GM21360 (cell line): Measurements from ENCODE around the gene LPGAT1.
"Not testable (repeated sequence)": the region's sequence is repeated elsewhere in the genome, so short reads cannot be mapped to it uniquely, and the experiment has no call there.

ENCODE experiments used
- ATAC-seq: cut with Tn5 transposase; IDR thresholded peaks from one replicate; pipeline ENCODE4 v1.9.1; 2021; ENCODE audit warnings: mild to moderate bottlenecking, moderate library complexity; ENCODE audit not compliant: unreplicated experiment

Gene LPGAT1

GRCh38 chr1:211737115-211738035 is 93.2 kb downstream of the LPGAT1 start:
- ATAC-seq: no peak

GRCh38 chr1:211736351-211736915 is 94.1 kb downstream of the LPGAT1 start:
- ATAC-seq: no peak

GRCh38 chr1:211735208-211736170 is 95.1 kb downstream of the LPGAT1 start:
- no peak for ATAC-seq

DNA sequence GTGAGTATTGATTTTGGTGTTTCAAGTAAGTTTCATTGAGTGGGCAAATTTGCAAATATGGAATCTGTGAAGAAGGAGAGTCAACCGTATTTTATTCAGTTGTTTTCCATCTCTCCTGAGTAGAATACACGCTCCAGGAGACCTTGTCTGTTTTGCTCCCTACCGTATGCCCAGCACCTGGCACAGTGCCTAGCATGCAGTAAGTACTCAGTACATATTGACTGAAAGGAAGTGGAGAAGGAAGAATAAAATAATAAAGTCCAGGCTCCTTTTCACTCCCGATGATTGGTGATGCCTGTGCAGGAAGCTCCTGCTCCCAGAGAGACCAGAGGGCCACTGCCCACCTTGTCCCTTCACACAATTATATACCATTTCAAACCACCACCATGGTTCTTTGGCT is 95.8 kb downstream of the LPGAT1 start:
- ATAC-seq: no peak

DNA sequence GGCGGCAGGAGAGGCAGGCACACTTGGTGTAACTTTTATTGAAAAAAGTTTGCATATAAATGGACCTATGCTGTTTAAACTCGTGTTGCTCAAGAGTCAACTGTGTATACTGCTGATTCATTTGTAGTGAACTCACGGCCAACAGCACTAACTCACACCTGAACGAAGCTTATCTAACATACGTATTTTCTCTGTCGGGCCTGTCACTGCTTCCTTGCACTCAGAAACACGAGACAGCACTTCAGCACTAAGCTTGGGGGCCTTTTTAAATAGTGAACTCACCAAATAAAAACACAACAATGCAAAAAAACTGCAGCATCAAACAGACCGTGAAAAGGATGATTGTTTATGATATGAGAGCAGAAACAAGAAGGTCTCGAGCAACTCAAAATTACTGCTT is 96.2 kb downstream of the LPGAT1 start:
- no peak for ATAC-seq

- peak; percentile 84 for ATAC-seq
Measured at GRCh38 chr1:211732293-211732980, 98.1 kb downstream of the LPGAT1 start.

- no peak for ATAC-seq
Measured at GRCh38 chr1:211731456-211732292, 98.9 kb downstream of the LPGAT1 start.

GRCh38 chr1:211730347-211730746 is 100.2 kb downstream of the LPGAT1 start:
- ATAC-seq: no peak

DNA sequence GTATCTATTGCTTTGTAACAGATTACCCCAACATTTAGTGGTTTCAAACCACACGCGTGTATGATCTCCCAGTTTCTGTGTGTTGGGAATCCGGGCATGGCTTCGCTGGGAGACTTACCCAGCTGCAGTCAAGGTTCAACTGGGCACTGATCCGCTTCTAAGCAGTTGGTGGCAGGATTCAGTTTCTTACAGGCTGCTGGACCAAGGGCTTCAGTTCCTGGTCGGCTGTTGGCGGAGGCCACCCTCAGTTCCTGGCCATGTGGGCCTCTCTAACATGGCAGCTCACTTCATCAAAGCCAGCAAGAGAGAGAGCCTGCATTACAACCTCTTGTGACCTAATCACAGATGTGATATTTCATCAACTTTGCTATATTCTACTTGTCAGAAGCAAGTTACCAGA is 101.3 kb downstream of the LPGAT1 start:
- no peak for ATAC-seq

DNA sequence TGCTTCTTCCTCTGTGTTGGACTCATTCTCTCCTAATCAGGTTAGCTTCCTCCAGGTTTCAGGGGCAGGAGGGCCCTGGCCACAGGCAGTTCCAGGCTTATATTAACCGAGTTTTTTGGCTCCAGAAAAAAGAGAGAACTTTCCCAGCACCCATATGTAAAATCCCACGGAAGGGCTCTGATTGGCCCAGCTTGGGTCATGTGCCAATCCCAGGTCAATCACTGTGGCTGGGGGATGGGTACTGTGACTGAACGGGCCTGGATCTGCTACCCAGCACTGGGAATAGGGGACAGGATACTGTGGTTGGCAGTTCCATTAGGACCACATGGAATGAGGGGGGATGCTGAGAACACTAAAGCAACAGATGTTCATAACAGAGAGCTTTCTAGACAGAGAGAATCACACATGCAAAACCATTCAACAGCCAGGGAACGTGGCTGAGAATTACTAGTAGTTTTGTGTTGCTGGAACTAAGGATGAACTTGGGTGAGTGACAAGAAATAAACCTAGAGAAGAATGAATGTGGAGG is 104.0 kb downstream of the LPGAT1 start:
- no peak for ATAC-seq

DNA sequence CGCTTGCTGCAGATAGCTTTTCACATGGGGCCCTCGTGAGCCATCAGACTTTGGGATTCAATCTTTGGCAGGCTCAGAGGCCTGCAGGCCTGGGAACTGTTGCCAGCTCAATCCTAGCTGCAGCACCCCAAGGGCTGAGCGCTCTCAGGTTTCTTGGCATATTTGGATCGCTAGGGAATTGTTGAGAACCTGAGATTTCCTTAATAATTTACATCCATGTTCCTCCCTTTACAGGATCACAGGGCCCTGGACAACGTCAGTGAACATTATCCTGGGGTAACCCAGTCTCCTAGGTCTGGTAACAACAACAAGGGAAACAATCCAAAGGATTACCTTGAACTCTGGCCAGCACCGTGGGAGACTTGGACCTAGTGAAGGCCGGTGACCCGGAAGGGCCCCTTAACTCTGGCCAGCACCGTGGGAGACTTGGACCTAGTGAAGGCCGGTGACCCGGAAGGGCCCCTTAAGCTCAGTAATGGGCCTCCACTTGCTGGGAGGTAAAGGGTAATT is 105.8 kb downstream of the LPGAT1 start:
- ATAC-seq: no peak

GRCh38 chr1:211723273-211723672 is 107.3 kb downstream of the LPGAT1 start:
- ATAC-seq: no peak

DNA sequence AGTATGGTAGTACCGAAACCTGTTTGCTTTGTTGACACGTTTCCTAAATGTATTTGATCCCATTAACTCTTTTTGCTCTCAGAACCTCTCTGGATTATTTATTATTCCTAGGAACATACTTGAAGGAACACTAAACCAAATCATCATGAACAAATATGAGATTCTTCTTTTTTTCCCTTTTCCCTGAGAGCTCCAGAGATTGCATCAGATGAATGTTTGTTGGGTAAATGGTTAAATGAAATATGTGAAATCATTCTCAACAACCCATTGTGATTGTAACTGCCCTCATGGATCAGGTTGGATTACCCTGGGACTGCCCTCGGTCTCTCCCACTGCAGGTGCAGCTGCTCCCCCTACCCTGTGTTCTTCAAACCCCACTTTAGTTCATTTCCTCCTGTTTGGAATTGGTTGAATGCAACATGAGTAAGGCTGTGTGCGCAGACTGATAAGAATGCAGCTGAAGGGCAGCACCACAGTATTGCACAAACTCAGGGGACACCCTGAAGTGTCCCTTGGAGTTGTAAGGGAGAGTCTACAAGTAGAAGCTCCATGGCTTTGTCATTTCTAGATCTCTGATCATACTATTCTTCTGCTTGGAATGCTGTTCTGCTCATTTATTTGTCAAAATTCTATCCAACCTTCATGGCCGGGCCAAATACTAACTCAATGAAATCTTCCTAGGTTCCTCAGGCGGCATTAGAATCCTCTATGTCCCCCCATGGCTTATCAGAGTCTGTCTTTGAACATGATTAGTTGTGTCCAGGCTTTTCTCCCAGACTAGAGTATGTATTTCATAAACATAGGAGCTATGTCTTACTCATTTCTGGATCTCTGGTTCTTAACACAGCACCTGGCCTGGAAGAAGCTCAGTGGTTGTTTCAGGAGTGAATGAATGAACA is 108.0 kb downstream of the LPGAT1 start:
- no peak for ATAC-seq

DNA sequence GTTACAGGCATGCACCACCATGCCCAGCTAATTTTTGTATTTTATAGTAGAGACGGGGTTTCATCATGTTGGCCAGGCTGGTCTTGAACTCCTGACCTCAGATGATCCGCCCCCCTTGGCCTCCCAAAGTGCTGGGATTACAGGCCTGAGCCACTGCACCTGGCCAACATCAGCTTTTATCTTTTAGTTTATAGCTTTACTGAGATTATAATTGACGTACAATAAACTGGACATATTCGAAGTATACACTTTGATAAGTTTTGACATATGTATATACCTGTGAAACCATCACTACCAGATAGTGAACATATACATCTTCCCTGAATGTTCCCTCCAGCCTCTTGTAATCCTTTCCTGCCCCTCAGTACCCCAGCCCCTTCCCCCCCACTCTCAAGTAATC is 114.0 kb downstream of the LPGAT1 start:
- not testable (repeated sequence) for ATAC-seq

DNA sequence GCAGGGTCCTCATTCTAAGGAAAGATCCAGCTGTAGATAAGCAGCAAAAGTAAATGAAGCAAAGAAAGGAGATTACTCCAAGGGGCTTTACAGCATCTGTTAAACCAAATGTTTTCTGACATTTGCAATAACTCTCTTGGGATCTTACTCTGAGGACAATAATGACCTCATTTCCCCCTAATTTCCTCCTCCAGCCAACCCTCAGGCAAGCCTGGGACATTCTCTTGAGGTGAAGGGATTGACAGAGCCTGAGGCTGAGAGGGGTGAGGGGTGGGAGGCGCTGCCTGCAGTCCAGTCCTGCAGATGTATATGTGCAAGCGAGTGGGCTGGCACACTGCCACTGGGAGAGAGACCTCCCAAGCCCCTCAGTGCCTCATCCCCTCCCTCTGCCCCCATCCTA is 114.6 kb downstream of the LPGAT1 start:
- no peak for ATAC-seq

DNA sequence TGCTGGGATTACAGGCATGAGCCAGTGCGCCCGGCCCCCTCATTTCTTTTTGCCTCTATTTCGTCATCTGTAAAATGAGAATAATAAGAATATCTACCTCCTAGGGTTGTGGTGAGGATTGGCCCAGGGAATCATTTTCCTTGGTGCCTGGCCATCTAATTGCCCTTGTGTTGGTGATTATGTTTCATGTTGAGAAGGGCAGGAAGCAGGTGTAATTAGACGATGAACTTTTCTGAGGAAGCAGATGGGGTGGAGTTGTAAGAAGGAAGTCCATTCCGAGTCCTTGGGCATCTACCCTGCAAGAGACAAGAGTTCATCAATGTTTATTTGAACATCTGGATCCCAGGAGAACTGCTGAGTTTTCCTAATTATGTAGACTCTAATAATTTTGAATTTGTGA is 116.4 kb downstream of the LPGAT1 start:
- ATAC-seq: no peak

DNA sequence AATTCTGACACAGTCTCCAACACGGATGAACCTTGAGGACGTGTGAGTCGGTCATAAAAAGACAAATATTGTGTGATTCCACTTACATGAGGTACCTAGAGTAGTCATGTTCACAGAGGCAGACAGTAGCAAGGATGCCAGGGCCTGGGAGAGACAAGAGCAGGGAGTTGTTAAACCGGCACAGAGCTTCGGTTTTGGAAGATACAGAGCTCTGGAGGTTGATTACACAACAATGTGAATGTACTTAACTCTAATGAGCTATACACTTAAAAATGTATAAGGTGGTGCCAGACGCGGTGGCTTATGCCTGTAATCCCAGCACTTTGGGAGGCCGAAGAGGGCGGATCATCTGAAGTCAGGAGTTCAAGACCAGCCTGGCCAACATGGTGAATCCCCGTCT is 117.3 kb downstream of the LPGAT1 start:
- no peak for ATAC-seq

GRCh38 chr1:211711315-211711705 is 119.3 kb downstream of the LPGAT1 start:
- ATAC-seq: no peak
